Measurements from ENCODE around the gene MSI1. TPM values are rescaled to one million over a fixed set of nuclear protein-coding genes. Genes with fewer than 3 reads are reported as not detected.
A peak's percentile ranks its signal among the peaks of the same experiment; 100 is the strongest.

MSI1 gene
- total RNA-seq, 2 experiments from 2014 or later: 0.78 to 0.90 TPM

- intact Hi-C loops (cut with micrococcal nuclease): no loop called here
- H3K4me3 Mint-ChIP-seq: peak overlapping the region; percentile 58
- ATAC-seq: peak; percentile 45
- ChIA-PET CTCF (interaction anchor here (0.9 to 2.7 kb wide), 25 partner anchors 8 to 139 kb away, joined by 3 to 19 read pairs (median 4); partner anchors contain the start of genes COX6A1 and PLA2G1B), POLR2A (interaction anchor here (1.4 to 1.6 kb wide), 3 partner anchors 8 to 90 kb away, joined by 3 to 7 read pairs (median 4); no protein-coding TSS in a partner anchor)
- H3K27me3 Mint-ChIP-seq: peaks cover 67% of the 10 kb centered on the region
- peak; percentile 58 for TF ChIP-seq CTCF (IDR thresholded peaks at IDR 0.05)
- peak; percentile 31 for DNase-seq
- H3K9me3 Mint-ChIP-seq: no peaks in the 10 kb centered on the region
- peaks cover 11% of the 10 kb centered on the region for H3K4me1 Mint-ChIP-seq (ENCODE audit: low read depth)
- no peaks in the 10 kb centered on the region for H3K36me3 Mint-ChIP-seq (ENCODE audit: low read depth)
- H3K27ac Mint-ChIP-seq: no peak overlapping the region
Observed at GRCh38 chr12:120367233-120367923, 1.6 kb downstream of the MSI1 start.

- no peak for TF ChIP-seq CTCF (IDR thresholded peaks at IDR 0.05)
- intact Hi-C loops (cut with micrococcal nuclease): no loop called here
- ATAC-seq (no peak), DNase-seq (no peak)
- H3K36me3 Mint-ChIP-seq (ENCODE audit: low read depth): no peaks in the 10 kb centered on the region
- CTCF ChIA-PET: interaction anchor here (0.8 to 2.7 kb wide), 25 partner anchors 9 to 216 kb away, joined by 3 to 19 read pairs (median 4); partner anchors contain the start of genes COX6A1 and PLA2G1B
- no peaks in the 10 kb centered on the region for H3K9me3 Mint-ChIP-seq
- H3K27me3 Mint-ChIP-seq: peaks cover 67% of the 10 kb centered on the region
- peaks cover 11% of the 10 kb centered on the region for H3K4me1 Mint-ChIP-seq (ENCODE audit: low read depth)
- POLR2A ChIA-PET: interaction anchor here (1.4 to 1.6 kb wide), 4 partner anchors 9 to 91 kb away, joined by 3 to 7 read pairs (median 4); partner anchors contain the start of gene RNU4-2
- H3K27ac Mint-ChIP-seq: no peak overlapping the region
- no peak overlapping the region for H3K4me3 Mint-ChIP-seq
Observed at GRCh38 chr12:120366845-120367232, 2.1 kb downstream of the MSI1 start.

GRCh38 chr12:120366341-120366705 is 2.6 kb downstream of the MSI1 start:
- H3K9me3 Mint-ChIP-seq: no peaks in the 10 kb centered on the region
- no peak overlapping the region for H3K4me3 Mint-ChIP-seq
- peaks cover 62% of the 10 kb centered on the region for H3K27me3 Mint-ChIP-seq
- no peak for DNase-seq
- ChIA-PET POLR2A (interaction anchor here (1.4 to 1.6 kb wide), 4 partner anchors 9 to 91 kb away, joined by 3 to 7 read pairs (median 4); partner anchors contain the start of gene RNU4-2), CTCF (interaction anchor here (0.8 to 2.7 kb wide), 21 partner anchors 9 to 217 kb away, joined by 3 to 19 read pairs (median 4); partner anchors contain the start of gene COX6A1)
- no peak for ATAC-seq
- intact Hi-C loops (cut with micrococcal nuclease): no loop called here
- no peaks in the 10 kb centered on the region for H3K36me3 Mint-ChIP-seq (ENCODE audit: low read depth)
- TF ChIP-seq CTCF (IDR thresholded peaks at IDR 0.05): no peak
- no peak overlapping the region for H3K27ac Mint-ChIP-seq
- peaks cover 11% of the 10 kb centered on the region for H3K4me1 Mint-ChIP-seq (ENCODE audit: low read depth)

GRCh38 chr12:120365675-120366340 is 3.2 kb downstream of the MSI1 start:
- ATAC-seq: no peak
- H3K9me3 Mint-ChIP-seq: no peaks in the 10 kb centered on the region
- intact Hi-C loops (cut with micrococcal nuclease): no loop called here
- no peak for DNase-seq
- H3K27me3 Mint-ChIP-seq: peaks cover 60% of the 10 kb centered on the region
- H3K4me1 Mint-ChIP-seq (ENCODE audit: low read depth): peaks cover 11% of the 10 kb centered on the region
- no peak for TF ChIP-seq CTCF (IDR thresholded peaks at IDR 0.05)
- H3K36me3 Mint-ChIP-seq (ENCODE audit: low read depth): no peaks in the 10 kb centered on the region
- no peak overlapping the region for H3K4me3 Mint-ChIP-seq
- ChIA-PET CTCF (interaction anchor here (1.1 to 2.7 kb wide), 8 partner anchors 9 to 217 kb away, joined by 3 to 19 read pairs (median 4); no protein-coding TSS in a partner anchor), POLR2A (interaction anchor here (1.4 to 1.6 kb wide), 3 partner anchors 9 to 75 kb away, joined by 4 to 7 read pairs (median 4); partner anchors contain the start of gene RNU4-2)
- H3K27ac Mint-ChIP-seq: no peak overlapping the region
